PFSK-1 (cell line): ENCODE measurements around the gene SLC46A3.

Source experiments
- POLR2AphosphoS5 ChIP-seq: IDR thresholded peaks from 2 replicates; pipeline ENCODE4 v1.6.1; 2012; ENCODE audit warnings: low read depth, mild to moderate bottlenecking, control low read depth, low read length, moderate library complexity
- SIN3A ChIP-seq: IDR thresholded peaks from 2 replicates; pipeline ENCODE4 v1.6.1; 2012; ENCODE audit warnings: mild to moderate bottlenecking, low read length, moderate library complexity, borderline replicate concordance; ENCODE audit not compliant: insufficient read depth
- TAF1 ChIP-seq: IDR thresholded peaks from 2 replicates; pipeline ENCODE4 v1.6.1; 2012; ENCODE audit warnings: low read length, control low read depth, borderline replicate concordance; ENCODE audit not compliant: insufficient read depth
- TF ChIP-seq, protein P1 (sequence below), 2 experiments: IDR thresholded peaks; 2 replicates each; pipeline versions ENCODE4 v1.6.1 to v1.8.0; 2011 to 2012; ENCODE audit warnings: low read depth in 2 of 2, low read length in 2 of 2, control low read depth in 1 of 2, inconsistent platforms in 1 of 2, mild to moderate bottlenecking in 1 of 2, moderate library complexity in 1 of 2; ENCODE audit not compliant: insufficient read depth in 1 of 2

DNA sequence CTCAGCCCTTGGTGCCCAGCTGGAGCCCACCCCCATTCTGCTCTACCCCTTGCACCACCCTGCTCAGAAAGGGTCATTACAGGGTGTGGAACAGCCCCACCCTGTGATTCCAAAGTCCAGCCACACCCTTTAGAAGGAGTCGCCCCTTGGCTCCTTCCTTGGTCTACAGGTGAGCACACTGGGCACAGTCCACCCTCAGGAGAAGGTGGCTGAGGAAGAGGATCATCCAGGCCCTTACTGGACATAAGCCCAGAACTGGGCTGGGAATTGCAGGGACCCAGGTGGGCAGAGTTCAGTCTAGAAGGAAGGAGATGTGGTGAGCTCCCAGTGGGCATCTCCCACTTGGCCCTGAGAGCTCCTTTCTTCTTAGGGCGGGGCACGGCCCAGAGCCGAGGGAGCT lies 8.6 kb downstream of the SLC46A3 start:
- TF ChIP-seq, protein P1, sequence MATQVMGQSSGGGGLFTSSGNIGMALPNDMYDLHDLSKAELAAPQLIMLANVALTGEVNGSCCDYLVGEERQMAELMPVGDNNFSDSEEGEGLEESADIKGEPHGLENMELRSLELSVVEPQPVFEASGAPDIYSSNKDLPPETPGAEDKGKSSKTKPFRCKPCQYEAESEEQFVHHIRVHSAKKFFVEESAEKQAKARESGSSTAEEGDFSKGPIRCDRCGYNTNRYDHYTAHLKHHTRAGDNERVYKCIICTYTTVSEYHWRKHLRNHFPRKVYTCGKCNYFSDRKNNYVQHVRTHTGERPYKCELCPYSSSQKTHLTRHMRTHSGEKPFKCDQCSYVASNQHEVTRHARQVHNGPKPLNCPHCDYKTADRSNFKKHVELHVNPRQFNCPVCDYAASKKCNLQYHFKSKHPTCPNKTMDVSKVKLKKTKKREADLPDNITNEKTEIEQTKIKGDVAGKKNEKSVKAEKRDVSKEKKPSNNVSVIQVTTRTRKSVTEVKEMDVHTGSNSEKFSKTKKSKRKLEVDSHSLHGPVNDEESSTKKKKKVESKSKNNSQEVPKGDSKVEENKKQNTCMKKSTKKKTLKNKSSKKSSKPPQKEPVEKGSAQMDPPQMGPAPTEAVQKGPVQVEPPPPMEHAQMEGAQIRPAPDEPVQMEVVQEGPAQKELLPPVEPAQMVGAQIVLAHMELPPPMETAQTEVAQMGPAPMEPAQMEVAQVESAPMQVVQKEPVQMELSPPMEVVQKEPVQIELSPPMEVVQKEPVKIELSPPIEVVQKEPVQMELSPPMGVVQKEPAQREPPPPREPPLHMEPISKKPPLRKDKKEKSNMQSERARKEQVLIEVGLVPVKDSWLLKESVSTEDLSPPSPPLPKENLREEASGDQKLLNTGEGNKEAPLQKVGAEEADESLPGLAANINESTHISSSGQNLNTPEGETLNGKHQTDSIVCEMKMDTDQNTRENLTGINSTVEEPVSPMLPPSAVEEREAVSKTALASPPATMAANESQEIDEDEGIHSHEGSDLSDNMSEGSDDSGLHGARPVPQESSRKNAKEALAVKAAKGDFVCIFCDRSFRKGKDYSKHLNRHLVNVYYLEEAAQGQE (IDR thresholded peaks at IDR 0.05; ENCODE audit: insufficient read depth in 1 of 2, low read depth in 2 of 2, low read length in 2 of 2): no peak
- TF ChIP-seq TAF1 (no peak), POLR2AphosphoS5 (no peak), SIN3A (no peak)
